Nephron (organoid): Measurements from ENCODE around the gene PTPN7.
"Not testable (repeated sequence)": the region's sequence is repeated elsewhere in the genome, so short reads cannot be mapped to it uniquely, and the experiment has no call there.

Source experiments
- H3K27ac Mint-ChIP-seq, 3 experiments: 2 replicates each; pipeline ENCODE4 v1.8.0; 2020; ENCODE audit warnings: mixed read lengths in 3 of 3, mild to moderate bottlenecking in 2 of 3, moderate library complexity in 1 of 3
- H3K27me3 Mint-ChIP-seq: 2 replicates; pipeline ENCODE4 v1.8.0; 2021; ENCODE audit warnings: low read depth, mild to moderate bottlenecking, moderate library complexity, mixed read lengths
- H3K36me3 Mint-ChIP-seq: 2 replicates; pipeline ENCODE4 v1.8.0; 2020; ENCODE audit warnings: low read depth, mixed read lengths
- H3K4me1 Mint-ChIP-seq: 2 replicates; pipeline ENCODE4 v1.8.0; 2020; ENCODE audit warnings: mixed read lengths
- H3K4me3 Mint-ChIP-seq, 3 experiments: 2 replicates each; pipeline ENCODE4 v1.8.0; 2020; ENCODE audit warnings: mild to moderate bottlenecking in 3 of 3, mixed read lengths in 3 of 3, moderate library complexity in 2 of 3
- H3K9me3 Mint-ChIP-seq: 2 replicates; pipeline ENCODE4 v1.8.0; 2020; ENCODE audit warnings: mixed read lengths
- CTCF ChIP-seq, 3 experiments: fragments of 200-600 bp; sonication (generic); IDR thresholded peaks; one replicate each; pipeline ENCODE4 v1.5.0; 2021; ENCODE audit warnings: antibody characterized with exemption in 3 of 3; ENCODE audit not compliant: unreplicated experiment in 3 of 3

The PTPN7 gene

GRCh38 chr1:202181586-202181985 is 21.2 kb upstream of the PTPN7 start:
- H3K27me3 Mint-ChIP-seq: peaks cover 24% of the 10 kb centered on the region
- no peak overlapping the region for H3K4me3 Mint-ChIP-seq
- no peak overlapping the region for H3K27ac Mint-ChIP-seq
- no peaks in the 10 kb centered on the region for H3K36me3 Mint-ChIP-seq
- no peaks in the 10 kb centered on the region for H3K9me3 Mint-ChIP-seq
- TF ChIP-seq CTCF (IDR thresholded peaks at IDR 0.05; ENCODE audit: unreplicated experiment in 3 of 3): no peak
- no peaks in the 10 kb centered on the region for H3K4me1 Mint-ChIP-seq

GRCh38 chr1:202180751-202181139 is 20.3 kb upstream of the PTPN7 start:
- peaks cover 24% of the 10 kb centered on the region for H3K27me3 Mint-ChIP-seq
- H3K4me1 Mint-ChIP-seq, H3K4me3 Mint-ChIP-seq, H3K36me3 Mint-ChIP-seq, H3K9me3 Mint-ChIP-seq, H3K27ac Mint-ChIP-seq: not testable (repeated sequence)

GRCh38 chr1:202179828-202180750 is 19.7 kb upstream of the PTPN7 start:
- Mint-ChIP-seq H3K27ac (no peak overlapping the region), H3K4me1 (no peaks in the 10 kb centered on the region), H3K36me3 (no peaks in the 10 kb centered on the region), H3K4me3 (no peak overlapping the region), H3K9me3 (no peaks in the 10 kb centered on the region), H3K27me3 (peaks cover 24% of the 10 kb centered on the region)
- TF ChIP-seq CTCF (IDR thresholded peaks at IDR 0.05; ENCODE audit: unreplicated experiment in 3 of 3): no peak

GRCh38 chr1:202176949-202177927 is 16.8 kb upstream of the PTPN7 start:
- H3K9me3 Mint-ChIP-seq: no peaks in the 10 kb centered on the region
- H3K27ac Mint-ChIP-seq: no peak overlapping the region
- no peak overlapping the region for H3K4me3 Mint-ChIP-seq
- H3K4me1 Mint-ChIP-seq: no peaks in the 10 kb centered on the region
- peaks cover 10% of the 10 kb centered on the region for H3K27me3 Mint-ChIP-seq
- no peaks in the 10 kb centered on the region for H3K36me3 Mint-ChIP-seq
- TF ChIP-seq CTCF (IDR thresholded peaks at IDR 0.05; ENCODE audit: unreplicated experiment in 3 of 3): no peak

- Mint-ChIP-seq H3K27me3 (peaks cover 8% of the 10 kb centered on the region), H3K4me3 (no peak overlapping the region), H3K27ac (no peak overlapping the region), H3K4me1 (no peaks in the 10 kb centered on the region), H3K36me3 (no peaks in the 10 kb centered on the region), H3K9me3 (no peaks in the 10 kb centered on the region)
- no peak for TF ChIP-seq CTCF (IDR thresholded peaks at IDR 0.05; ENCODE audit: unreplicated experiment in 3 of 3)
Observed at GRCh38 chr1:202173993-202174392, 13.6 kb upstream of the PTPN7 start.

- H3K4me3 Mint-ChIP-seq: no peak overlapping the region
- no peaks in the 10 kb centered on the region for H3K36me3 Mint-ChIP-seq
- no peak overlapping the region for H3K27ac Mint-ChIP-seq
- H3K4me1 Mint-ChIP-seq: peaks cover 16% of the 10 kb centered on the region
- no peaks in the 10 kb centered on the region for H3K9me3 Mint-ChIP-seq
- H3K27me3 Mint-ChIP-seq: peaks cover 8% of the 10 kb centered on the region
- no peak for TF ChIP-seq CTCF (IDR thresholded peaks at IDR 0.05; ENCODE audit: unreplicated experiment in 3 of 3)
Observed at GRCh38 chr1:202172015-202172355, 11.6 kb upstream of the PTPN7 start.
